ENCODE results near the gene NRXN3.

Gene NRXN3

GRCh38 chr14:79274641-79275291 is 1104.6 kb downstream of the NRXN3 start:
- no peak for DNase-seq

GRCh38 chr14:79275292-79275655 is 1105.1 kb downstream of the NRXN3 start:
- no peak for DNase-seq

GRCh38 chr14:79278286-79278797 is 1108.2 kb downstream of the NRXN3 start:
- no peak for DNase-seq

GRCh38 chr14:79278798-79279644 is 1108.8 kb downstream of the NRXN3 start:
- DNase-seq, result no peak

- no peak for DNase-seq
Measured at GRCh38 chr14:79279645-79280597, 1109.7 kb downstream of the NRXN3 start.

- no peak for DNase-seq
Measured at GRCh38 chr14:79281244-79282152, 1111.3 kb downstream of the NRXN3 start.

- no peak for DNase-seq
Measured at GRCh38 chr14:79284621-79285020, 1114.4 kb downstream of the NRXN3 start.

GRCh38 chr14:79285263-79285662 is 1115.1 kb downstream of the NRXN3 start:
- no peak for DNase-seq

- no peak for DNase-seq
Measured at GRCh38 chr14:79287976-79288375, 1117.8 kb downstream of the NRXN3 start.

- no peak for DNase-seq
Measured at GRCh38 chr14:79293482-79294177, 1123.5 kb downstream of the NRXN3 start.

GRCh38 chr14:79294499-79294898 is 1124.3 kb downstream of the NRXN3 start:
- DNase-seq, result no peak

- no peak for DNase-seq
Measured at GRCh38 chr14:79295385-79295784, 1125.2 kb downstream of the NRXN3 start.

GRCh38 chr14:79298373-79298772 is 1128.2 kb downstream of the NRXN3 start:
- no peak for DNase-seq

- no peak for DNase-seq
Measured at GRCh38 chr14:79299162-79299561, 1129.0 kb downstream of the NRXN3 start.

- no peak for DNase-seq
Measured at GRCh38 chr14:79304279-79304678, 1134.1 kb downstream of the NRXN3 start.

- no peak for DNase-seq
Measured at GRCh38 chr14:79306546-79306945, 1136.4 kb downstream of the NRXN3 start.

GRCh38 chr14:79318371-79318770 is 1148.2 kb downstream of the NRXN3 start:
- no peak for DNase-seq

- DNase-seq, result no peak
Measured at GRCh38 chr14:79320561-79320960, 1150.4 kb downstream of the NRXN3 start.

- DNase-seq, result no peak
Measured at GRCh38 chr14:79321070-79321469, 1150.9 kb downstream of the NRXN3 start.

- no peak for DNase-seq
Measured at GRCh38 chr14:79325071-79325470, 1154.9 kb downstream of the NRXN3 start.

GRCh38 chr14:79325557-79325956 is 1155.4 kb downstream of the NRXN3 start:
- no peak for DNase-seq
